Parathyroid adenoma (tissue), 2 donors: ENCODE data around the gene RNF212B.
"Not testable (repeated sequence)": the region's sequence is repeated elsewhere in the genome, so short reads cannot be mapped to it uniquely, and the experiment has no call there.

Experiments
- H2AFZ ChIP-seq: fragments of 300-600 bp; sonication (generic); one replicate; pipeline ENCODE4 v1.7.0; 2017; ENCODE audit warnings: antibody characterized with exemption, mild to moderate bottlenecking
- H3K27ac ChIP-seq: fragments of 300-600 bp; sonication (generic); one replicate; pipeline ENCODE4 v1.7.0; 2017
- H3K27me3 ChIP-seq: fragments of 300-600 bp; sonication (generic); one replicate; pipeline ENCODE4 v1.7.0; 2017; ENCODE audit warnings: low read length; ENCODE audit not compliant: control insufficient read depth, insufficient read depth
- H3K36me3 ChIP-seq: fragments of 300-600 bp; sonication (generic); one replicate; pipeline ENCODE4 v1.7.0; 2017; ENCODE audit warnings: low read length; ENCODE audit not compliant: control insufficient read depth, insufficient read depth
- H3K4me1 ChIP-seq: fragments of 300-600 bp; sonication (generic); one replicate; pipeline ENCODE4 v1.7.0; 2017; ENCODE audit warnings: control low read depth
- H3K4me2 ChIP-seq: fragments of 300-600 bp; sonication (generic); one replicate; pipeline ENCODE4 v1.7.0; 2017; ENCODE audit warnings: low read length
- H3K4me3 ChIP-seq: fragments of 300-600 bp; sonication (generic); one replicate; pipeline ENCODE4 v1.7.0; 2017; ENCODE audit warnings: low read depth, low read length
- H3K79me2 ChIP-seq: fragments of 300-600 bp; sonication (generic); one replicate; pipeline ENCODE4 v1.7.0; 2017; ENCODE audit warnings: control low read depth
- H3K9ac ChIP-seq: fragments of 300-600 bp; sonication (generic); one replicate; pipeline ENCODE4 v1.7.0; 2017; ENCODE audit warnings: mild to moderate bottlenecking
- H3K9me3 ChIP-seq: fragments of 300-600 bp; sonication (generic); one replicate; pipeline ENCODE4 v1.7.0; 2017; ENCODE audit warnings: low read length; ENCODE audit not compliant: control insufficient read depth
- CTCF ChIP-seq: fragments of 300-600 bp; sonication (generic); IDR thresholded peaks from one replicate; pipeline ENCODE4 v1.7.0; 2017; ENCODE audit warnings: antibody characterized with exemption, mild to moderate bottlenecking
- donor health status: primary hyperparathyroidism.

Gene RNF212B, protein sequence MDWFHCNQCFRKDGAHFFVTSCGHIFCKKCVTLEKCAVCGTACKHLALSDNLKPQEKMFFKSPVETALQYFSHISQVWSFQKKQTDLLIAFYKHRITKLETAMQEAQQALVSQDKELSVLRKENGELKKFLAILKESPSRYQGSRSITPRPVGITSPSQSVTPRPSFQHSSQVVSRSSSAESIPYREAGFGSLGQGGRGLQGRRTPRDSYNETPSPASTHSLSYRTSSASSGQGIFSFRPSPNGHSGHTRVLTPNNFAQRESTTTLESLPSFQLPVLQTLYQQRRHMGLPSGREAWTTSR

GRCh38 chr14:23237772-23238594 lies at the start of gene RNF212B:
RNF212B (plus strand) TSS chr14:23237936; CDS start chr14:23240346, 2,410 bp downstream.
- TF ChIP-seq CTCF = no peak
- Histone ChIP-seq H3K79me2 (no peaks in the 10 kb centered on the region), H3K27me3 (no peaks in the 10 kb centered on the region), H3K36me3 (no peaks in the 10 kb centered on the region), H3K4me2 (peak within 1 kb of the TSS; percentile 75), H3K4me1 (peaks cover 3% of the 10 kb centered on the region), H3K9ac (no peak within 1 kb of the TSS), H3K4me3 (peak within 1 kb of the TSS; percentile 47), H3K9me3 (no peaks in the 10 kb centered on the region), H3K27ac (no peak within 1 kb of the TSS), H2AFZ (peak within 1 kb of the TSS; percentile 78)

DNA sequence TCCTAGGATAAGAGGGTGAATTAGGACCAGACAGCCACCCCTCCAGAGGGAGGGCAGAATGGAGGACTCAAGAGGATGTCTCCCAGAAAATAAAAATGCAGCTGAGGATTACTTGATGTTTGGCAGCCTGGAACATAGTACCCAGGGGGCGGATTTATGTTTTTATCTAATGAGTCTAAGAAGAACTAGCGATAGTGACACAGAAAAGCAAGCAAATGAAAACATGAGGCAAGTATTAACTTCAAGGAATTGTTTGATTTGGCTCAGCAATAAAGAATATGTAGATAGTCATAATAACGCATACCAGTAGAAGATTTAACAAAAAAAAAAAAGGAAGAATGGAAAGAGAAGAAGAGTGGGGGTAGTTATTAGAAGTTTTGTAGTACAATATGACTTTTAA lies 44.3 kb upstream of the RNF212B start:
- no peak overlapping the region for H3K9ac ChIP-seq
- no peaks in the 10 kb centered on the region for H3K79me2 ChIP-seq
- no peak for TF ChIP-seq CTCF
- no peak overlapping the region for H2AFZ ChIP-seq
- H3K4me3 ChIP-seq = no peak overlapping the region
- no peak overlapping the region for H3K27ac ChIP-seq
- peaks cover 4% of the 10 kb centered on the region for H3K4me1 ChIP-seq
- no peaks in the 10 kb centered on the region for H3K9me3 ChIP-seq
- H3K27me3 ChIP-seq = no peaks in the 10 kb centered on the region
- H3K4me2 ChIP-seq = no peak overlapping the region
- H3K36me3 ChIP-seq = no peaks in the 10 kb centered on the region

DNA sequence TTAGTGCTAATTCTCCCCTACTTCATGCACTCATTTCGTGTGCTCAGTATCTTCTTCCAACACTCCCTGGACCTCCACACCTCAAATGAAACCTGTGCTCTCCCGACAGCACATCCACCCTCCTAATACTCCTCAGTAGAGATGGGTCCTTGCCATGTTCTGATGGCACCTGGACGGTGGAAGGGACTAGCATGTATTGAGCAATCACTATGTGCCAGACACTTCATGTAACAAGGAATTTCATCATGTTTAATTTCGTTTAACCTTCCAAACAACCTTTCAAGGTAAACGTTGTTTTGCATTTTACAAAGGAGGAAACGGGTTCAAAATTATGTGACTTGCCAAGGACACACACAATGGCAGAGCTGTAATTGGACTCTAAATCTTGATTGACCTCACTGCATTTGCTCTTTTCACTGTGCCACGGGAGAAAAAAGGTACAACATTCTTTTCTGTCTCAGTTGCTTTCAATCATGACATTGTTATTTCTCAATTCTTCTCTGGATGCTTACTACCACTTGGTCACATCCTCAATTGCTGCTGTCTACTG lies 42.1 kb upstream of the RNF212B start:
- Histone ChIP-seq H3K4me3 (no peak overlapping the region), H3K4me1 (peaks cover 4% of the 10 kb centered on the region), H3K79me2 (no peaks in the 10 kb centered on the region), H3K9ac (no peak overlapping the region), H3K27me3 (no peaks in the 10 kb centered on the region), H3K9me3 (no peaks in the 10 kb centered on the region), H2AFZ (peak overlapping the region; percentile 29), H3K4me2 (no peak overlapping the region), H3K36me3 (no peaks in the 10 kb centered on the region), H3K27ac (no peak overlapping the region)
- no peak for TF ChIP-seq CTCF

- not testable (repeated sequence) for H3K9me3 ChIP-seq, H3K79me2 ChIP-seq, H3K27me3 ChIP-seq, H3K4me2 ChIP-seq, H3K9ac ChIP-seq, H3K27ac ChIP-seq, H3K4me3 ChIP-seq, H3K36me3 ChIP-seq, H2AFZ ChIP-seq, H3K4me1 ChIP-seq
Measured at GRCh38 chr14:23196487-23196886, 41.2 kb upstream of the RNF212B start.

DNA sequence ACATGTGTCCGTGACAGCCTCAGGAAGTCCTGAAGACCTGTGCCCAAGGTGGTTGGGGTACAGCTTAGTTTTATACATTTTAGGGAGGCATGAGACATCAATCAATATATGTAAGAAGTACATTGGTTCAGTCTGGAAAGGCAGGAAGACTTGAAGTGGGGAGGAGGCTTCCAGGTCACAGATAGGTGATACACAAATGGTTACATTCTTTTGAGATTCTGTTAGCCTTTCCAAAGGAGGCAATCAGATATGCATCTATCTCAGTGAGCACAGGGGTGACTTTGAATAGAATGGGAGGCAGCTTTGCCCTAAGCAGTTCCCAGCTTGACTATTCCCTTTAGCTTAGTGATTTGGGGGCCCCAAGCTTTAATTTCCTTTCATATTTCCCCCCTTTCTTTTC lies 38.6 kb upstream of the RNF212B start:
- H3K27ac ChIP-seq, H3K79me2 ChIP-seq, H3K36me3 ChIP-seq, H3K9ac ChIP-seq, H2AFZ ChIP-seq, H3K4me1 ChIP-seq, H3K9me3 ChIP-seq, H3K4me3 ChIP-seq, H3K27me3 ChIP-seq, H3K4me2 ChIP-seq: not testable (repeated sequence)
